HTR-8/SVneo (cell line): ENCODE data around the gene AGAP3.
A peak's percentile ranks its signal among the peaks of the same experiment; 100 is the strongest.
"Not testable (repeated sequence)": the region's sequence is repeated elsewhere in the genome, so short reads cannot be mapped to it uniquely, and the experiment has no call there.

Source experiments
- DNase-seq: peaks from one replicate; pipeline ENCODE4 v3.0.0; 2011; ENCODE audit warnings: low spot score, mixed read lengths; ENCODE audit not compliant: insufficient read length
- FAIRE-seq: peaks from 2 replicates; lab custom pipeline; 2011; peaks lifted over from hg19 to GRCh38; lab: Jason Lieb, UNC

The AGAP3 gene

DNA sequence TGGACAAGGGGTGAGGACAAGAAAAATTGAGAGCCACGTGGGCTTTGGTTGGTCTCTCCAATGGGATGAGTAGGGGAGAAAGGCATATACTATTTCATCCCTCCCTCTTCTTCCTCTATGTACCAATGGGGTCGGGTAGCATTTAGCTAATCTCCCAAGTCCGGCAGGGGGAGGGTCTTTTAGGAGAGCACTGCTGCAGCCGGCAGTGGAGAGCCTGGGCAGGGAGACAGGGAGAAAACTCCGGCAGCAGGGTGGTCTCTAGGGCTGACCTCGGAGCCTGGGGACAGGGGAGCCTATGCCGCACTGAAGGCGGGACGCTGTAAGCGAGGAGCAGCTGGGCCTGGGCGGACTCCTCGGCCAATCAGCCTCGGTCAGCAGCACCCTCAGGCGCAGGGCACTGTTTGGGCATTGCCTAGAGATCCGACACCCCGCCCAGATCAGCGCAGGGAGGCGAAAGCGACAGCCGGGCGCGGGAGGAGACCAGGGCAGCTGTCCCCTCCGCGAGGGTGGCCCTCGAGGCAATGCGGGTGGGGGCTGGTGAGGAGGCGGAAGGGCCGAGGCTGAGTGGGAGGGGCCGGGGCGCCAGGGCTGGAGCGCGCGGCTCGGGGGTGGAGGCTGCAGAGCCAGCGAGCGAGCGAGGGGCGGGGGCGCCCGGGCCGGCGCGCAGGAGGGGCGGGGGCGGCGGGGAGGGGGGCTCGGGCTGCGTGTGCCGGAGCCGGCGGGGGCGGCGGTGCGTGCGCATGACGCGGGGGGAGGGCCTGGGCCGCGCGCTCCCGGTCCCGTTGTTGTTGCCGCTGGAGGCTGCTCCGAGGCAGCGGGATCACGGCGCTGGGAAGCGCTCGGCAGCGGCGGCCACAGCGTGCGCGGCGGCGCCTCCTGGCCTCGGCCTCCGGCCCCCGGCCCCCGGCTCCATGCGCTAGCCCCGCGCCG is at the start of gene AGAP3:
Gene AGAP3 (plus strand): TSS at position 785 of the 930 bp plus-strand sequence. CDS start 267 bp downstream, outside the sequence.
- FAIRE-seq: no peak
- peak; percentile 77 for DNase-seq

DNA sequence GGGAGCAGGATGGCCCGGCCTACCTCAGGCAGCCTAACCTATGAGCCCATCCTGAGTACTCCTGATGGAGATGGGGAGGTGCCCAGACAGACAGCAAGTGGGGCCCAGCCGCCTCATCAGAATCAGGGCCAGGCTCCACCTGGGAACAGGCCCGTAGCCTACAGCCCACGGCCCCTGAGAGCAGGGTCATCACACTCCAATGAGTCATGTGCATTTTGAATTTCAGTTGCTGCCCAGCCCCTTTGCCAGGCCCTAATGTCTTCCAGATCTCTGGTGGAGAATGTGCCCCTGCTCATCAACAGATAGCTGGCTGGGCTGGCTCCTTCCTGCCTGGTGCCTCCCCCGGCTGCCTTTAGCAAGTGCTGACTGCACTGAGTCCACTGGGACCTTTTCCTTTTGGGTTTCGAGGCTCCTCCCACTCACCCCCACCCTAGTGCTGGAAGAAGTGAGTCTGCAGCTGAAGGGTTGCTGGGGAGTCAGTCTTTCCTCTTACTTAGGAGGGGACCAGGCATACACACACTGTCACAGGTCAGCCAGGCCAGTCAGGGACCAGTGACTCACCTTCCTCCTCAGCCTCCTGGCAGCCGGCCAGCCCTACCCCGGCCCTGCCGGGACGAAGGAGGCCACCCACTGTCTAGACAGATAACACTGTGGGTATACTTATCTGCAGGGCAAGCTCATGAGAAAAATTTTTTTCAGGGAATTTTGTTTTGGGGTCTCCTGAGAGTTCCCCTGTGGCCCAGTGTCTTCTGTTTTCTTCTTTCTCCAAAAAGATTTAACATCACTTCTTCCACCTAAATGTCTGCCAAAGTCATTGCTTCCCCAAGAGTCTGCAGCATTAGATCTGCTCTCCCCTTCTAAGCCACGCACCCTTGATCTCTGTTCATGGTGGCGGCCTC is 47.1 kb upstream of the AGAP3 start:
- FAIRE-seq: peak; percentile 95
- DNase-seq: peak; percentile 81

DNA sequence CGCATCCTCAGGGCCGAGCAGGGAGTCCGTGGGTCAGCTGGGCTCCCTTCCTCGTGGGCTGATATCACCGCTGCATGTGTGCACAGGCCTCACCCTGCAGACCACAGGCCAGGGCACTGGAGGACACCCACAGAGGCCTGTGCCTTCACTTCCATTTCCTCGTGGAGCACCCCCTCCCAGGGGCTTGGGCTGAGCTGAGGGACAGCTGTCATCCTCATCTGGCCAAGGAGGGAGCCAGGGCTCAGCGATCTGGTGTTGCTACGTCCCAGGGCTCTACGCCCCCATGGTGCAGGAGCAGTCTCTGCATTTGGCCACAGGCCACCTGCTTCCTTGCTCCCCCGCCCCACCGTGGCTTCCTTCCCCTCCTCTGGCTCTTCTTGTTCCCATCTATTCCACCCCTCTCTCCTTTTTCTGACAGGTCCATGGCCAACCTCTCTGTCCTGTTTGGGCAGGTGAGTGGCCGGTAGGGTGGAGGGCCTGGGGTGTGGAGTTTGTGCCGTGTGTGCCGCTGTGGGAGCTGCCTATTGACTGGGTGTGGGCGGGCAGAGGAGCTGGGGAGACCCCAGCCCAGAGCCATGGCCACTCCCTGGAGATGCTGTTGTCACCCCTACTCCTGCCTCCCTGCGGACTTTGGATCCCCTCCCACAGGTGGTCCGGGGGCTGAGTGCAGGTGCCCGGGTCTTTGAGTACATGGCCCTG is 46.3 kb upstream of the AGAP3 start:
- FAIRE-seq (no peak), DNase-seq (no peak)

DNA sequence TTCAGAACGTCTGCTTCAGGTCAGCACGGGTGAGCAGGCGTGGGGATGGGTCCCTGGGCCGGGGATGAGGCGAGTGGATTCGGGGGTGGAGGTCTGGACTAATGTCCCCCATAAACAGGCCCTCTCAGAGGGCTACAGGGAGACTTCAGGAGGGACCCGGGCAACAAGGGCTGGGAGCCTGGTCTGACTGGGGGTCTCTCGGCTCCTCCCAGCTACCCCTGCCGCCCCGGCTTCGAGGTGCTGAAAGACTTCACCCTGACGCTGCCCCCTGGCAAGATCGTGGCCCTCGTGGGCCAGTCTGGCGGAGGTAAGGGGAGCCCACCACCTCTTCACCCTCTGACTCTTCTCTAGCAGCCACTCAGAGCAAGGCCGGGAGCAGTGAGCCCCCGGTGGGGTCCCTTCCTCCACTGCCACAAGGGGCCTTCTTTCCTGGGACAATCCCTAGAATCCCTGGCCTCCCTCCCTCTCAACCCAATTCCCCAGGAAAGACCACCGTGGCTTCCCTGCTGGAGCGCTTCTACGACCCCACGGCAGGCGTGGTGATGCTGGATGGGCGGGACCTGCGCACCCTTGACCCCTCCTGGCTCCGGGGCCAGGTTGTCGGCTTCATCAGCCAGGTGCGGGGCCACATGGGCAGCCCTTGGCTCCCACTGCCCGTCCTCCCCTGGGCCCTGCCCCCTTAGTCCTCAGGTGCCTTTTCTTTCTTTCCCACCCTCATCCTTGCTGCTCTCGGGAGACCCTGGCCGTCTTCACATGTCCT is 45.5 kb upstream of the AGAP3 start:
- DNase-seq (no peak), FAIRE-seq (no peak)

DNA sequence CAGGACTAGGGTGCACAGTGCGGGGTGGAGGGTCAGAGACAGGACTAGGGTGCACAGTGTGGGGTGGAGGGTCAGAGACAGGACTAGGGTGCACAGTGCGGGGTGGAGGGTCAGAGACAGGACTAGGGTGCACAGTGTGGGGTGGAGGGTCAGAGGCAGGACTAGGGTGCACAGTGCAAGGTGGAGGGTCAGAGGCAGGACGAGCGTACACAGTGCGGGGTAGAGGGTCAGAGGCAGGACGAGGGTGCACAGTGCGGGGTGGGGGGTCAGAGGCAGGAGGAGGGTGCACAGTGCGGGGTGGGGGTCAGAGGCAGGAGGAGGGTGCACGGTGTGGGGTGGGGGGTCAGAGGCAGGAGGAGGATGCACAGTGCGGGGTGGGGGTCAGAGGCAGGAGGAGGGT is 42.8 kb upstream of the AGAP3 start:
- FAIRE-seq, DNase-seq: not testable (repeated sequence)

DNA sequence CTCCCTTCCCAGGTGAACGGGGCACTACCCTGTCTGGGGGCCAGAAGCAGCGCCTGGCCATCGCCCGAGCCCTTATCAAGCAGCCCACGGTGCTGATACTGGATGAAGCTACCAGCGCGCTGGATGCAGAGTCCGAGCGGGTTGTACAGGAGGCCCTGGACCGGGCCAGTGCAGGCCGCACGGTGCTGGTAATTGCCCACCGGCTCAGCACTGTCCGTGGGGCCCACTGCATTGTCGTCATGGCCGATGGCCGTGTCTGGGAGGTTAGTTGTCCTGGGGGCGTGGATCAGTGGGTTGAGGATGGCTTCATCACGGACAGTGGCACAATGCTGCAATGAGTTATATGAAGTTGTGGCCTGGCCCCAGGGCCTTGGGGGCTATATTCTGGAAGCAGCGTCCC is 42.3 kb upstream of the AGAP3 start:
- DNase-seq: no peak
- FAIRE-seq: no peak

DNA sequence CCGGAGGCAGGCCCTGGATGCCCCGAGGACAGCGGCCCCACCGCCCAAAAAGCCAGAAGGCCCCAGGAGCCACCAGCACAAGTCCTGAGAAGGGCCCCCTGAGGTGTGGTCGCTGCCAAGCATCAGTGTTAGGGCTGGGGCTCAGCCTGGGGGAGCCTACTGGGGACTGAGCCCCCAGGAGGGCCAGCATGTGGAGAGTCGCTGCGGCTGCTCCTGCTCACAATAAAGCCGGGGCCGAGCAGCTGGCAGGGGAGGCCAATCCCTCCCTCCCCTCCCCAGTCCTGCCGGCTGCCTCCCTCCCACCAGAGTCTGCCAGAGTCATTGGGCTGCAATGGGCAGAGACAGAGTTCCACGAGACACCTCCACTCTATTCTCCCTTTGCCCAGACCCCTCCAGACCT is 41.0 kb upstream of the AGAP3 start:
- no peak for DNase-seq
- FAIRE-seq: no peak

DNA sequence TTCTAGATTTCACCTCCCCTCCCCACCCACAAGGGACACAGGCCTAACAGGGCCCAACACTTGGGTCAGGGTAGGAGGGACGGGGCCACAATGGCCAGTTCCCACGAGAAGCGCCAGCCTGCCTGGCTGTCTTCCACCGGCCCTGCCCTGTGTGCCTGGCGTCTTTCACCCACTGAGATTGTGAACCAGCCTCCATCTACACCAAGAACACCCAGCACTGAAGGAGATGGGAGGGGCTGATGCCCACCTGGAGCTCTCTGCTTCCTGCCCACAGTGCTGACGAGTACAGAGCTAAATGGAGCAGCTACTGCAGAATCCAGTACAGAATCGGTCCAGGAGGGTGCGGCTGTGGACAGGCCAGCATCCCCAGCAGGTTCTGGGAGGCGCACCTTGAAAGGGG is 40.3 kb upstream of the AGAP3 start:
- FAIRE-seq: no peak
- no peak for DNase-seq

DNA sequence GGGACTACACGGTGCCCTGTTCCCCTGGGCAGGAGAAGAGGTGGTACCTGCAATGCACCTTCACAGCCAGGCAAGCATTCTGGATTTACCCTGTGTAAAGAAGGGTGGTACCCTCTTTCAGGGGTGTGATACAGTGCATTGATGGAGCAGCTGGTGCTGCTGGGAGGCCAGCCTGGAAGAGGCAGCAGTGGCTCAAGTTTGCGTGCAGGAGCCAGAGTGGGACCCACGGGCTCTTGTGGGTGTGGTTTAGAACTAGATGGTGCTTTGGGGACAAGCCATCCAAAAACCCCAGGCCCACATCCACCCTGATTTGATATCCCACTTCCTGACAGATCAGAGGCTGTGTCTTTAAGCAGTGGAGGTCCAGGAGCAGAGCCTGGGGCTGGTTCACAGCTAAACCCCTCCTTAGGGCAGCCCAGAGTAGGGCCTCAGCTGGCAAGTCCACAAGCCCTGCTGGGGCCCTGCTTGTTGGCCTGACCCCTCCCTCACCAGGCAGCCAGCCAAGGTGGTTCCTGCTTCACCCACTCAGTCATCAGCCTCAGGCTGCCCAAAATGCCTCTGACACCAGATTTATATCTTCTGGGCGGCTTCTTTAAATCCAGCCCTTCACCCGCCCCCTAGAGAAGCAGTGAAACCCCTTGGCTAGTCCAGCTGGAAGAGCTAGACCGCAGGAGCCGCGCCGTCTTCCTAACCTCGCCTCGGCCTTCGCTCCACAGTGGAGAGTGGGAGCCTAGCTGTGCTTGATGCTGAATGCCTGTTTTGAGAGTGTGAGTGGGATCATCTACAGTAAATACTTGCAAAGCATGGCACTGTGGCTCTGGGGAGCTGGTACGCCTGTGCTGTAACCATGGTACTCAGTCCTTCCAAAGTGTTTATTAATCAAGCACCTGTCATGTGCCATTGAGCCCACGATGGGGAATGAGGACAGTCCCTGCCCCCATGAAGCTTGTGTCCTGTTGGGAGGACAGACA is 39.4 kb upstream of the AGAP3 start:
- peak; percentile 58 for DNase-seq
- no peak for FAIRE-seq

DNA sequence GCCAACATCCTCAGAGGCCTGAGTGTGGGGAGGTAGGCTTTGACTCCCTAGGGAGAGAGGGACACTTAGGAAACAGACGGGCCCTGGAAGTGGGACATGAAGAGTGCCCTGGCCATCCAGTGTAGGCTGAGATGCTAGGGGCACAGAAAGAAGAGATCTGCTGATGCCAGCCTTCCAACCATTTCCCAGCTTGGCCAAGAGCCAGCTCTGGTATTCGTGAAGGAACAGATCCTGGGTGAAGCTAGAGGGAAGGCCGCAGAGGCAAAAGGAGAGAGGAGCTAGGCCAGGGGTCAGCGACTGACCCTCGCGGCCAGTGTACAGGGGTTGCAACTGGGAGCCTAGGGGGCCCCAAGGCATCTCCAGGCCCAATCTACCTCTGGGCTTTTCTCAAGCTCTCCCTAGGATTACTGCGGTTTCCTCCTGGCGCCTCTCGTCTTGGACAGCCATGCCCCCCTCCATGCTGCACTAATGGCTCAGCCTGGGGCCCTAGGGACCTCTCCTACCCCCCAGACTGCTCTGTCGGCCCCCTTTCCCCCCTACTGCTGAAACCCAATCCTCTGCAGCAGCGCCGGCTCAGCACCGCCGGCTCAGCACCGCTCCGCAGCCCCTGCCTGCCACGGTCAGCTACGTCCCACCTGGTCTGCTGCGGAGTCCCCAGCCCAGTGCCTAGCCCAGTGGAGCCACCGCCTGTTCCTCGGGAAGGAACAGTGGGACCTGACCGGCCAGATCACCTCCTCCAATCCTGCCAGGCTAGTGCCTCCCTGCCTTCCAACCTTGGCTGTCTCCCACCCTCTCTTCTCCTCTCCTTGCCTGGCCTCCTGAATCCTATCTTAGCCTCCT is 38.1 kb upstream of the AGAP3 start, which contains the start of gene ASIC3:
Gene ASIC3 (plus strand): TSS at position 556 of the 840 bp plus-strand sequence. CDS start 355 bp downstream, outside the sequence.
- FAIRE-seq (no peak), DNase-seq (no peak)

DNA sequence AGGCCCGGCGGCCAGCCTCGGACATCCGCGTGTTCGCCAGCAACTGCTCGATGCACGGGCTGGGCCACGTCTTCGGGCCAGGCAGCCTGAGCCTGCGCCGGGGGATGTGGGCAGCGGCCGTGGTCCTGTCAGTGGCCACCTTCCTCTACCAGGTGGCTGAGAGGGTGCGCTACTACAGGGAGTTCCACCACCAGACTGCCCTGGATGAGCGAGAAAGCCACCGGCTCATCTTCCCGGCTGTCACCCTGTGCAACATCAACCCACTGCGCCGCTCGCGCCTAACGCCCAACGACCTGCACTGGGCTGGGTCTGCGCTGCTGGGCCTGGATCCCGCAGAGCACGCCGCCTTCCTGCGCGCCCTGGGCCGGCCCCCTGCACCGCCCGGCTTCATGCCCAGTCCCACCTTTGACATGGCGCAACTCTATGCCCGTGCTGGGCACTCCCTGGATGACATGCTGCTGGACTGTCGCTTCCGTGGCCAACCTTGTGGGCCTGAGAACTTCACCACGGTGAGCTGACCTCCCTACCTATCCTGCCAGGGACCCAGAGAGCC is 37.3 kb upstream of the AGAP3 start:
- FAIRE-seq (no peak), DNase-seq (no peak)

DNA sequence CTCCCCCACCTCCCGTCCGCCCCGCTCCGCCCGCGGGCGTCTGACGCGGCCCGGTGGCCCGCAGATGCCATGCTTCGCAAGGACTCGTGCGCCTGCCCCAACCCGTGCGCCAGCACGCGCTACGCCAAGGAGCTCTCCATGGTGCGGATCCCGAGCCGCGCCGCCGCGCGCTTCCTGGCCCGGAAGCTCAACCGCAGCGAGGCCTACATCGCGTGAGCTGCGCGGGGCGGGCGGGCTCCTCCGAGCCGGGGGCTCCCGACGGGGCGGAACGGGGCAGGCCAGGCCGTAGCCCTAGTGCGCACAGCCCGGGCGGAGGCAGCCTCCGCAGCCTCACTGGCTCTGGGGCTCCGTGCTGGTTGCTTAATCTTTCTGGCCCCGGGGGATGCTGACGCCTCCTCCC is 35.2 kb upstream of the AGAP3 start:
- DNase-seq (no peak), FAIRE-seq (no peak)

DNA sequence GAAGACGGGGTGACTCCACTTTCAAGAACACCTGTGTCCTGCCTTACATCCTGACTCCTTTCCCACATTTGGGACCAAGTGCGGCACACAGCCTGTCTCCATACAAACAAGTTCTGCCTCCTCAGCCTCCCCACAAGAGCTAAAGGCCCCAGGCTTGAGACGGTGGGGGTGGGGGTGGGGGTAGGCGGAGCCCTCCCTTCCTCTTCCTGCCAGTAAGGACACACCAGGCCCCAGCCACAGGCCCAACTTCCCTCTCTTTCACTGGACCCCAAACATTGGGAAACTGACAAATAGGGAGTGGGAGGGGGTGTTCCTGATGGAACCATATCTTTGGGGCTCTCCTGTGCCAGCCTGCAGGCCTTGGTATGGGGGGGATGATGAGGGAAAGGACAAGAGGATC is 33.2 kb upstream of the AGAP3 start:
- DNase-seq (no peak), FAIRE-seq (no peak)

DNA sequence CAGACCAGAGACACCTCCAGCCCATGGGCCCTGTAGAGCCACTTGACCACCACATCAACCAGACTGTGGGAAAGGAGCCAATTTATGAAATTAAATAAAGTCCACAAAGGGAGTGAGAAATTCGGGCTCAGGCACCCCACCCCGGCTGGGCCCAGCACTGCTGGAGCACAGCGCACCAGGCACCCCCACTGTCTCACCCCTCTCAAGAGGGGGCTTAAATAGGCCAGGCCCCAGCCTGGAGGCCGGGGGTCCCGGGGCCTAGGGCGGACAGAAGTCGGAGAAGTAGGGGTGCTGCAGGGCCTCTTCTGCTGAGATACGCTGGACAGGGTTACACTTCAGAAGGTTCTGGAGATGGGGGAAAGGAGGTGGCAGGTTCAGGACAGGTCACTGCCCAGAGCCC is 32.5 kb upstream of the AGAP3 start:
- DNase-seq (no peak), FAIRE-seq (no peak)

DNA sequence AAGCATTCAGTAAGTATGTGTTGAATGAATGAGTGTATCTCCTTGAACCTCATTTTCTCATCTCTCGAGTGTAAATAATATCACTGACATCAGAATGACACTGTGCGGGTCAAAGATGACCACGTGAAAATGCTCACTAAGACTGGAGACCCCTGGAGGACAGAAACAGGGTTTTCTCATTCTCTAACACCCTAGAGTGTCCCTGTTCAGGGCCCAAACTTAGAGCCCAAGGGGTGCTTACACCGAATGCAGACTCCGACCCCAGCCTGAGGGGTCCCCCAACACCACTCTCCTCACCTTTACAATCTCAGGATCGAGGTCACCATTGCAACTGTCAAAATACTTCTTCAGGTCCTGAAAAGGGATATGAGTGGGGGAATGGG is 30.0 kb upstream of the AGAP3 start:
- FAIRE-seq: no peak
- no peak for DNase-seq

DNA sequence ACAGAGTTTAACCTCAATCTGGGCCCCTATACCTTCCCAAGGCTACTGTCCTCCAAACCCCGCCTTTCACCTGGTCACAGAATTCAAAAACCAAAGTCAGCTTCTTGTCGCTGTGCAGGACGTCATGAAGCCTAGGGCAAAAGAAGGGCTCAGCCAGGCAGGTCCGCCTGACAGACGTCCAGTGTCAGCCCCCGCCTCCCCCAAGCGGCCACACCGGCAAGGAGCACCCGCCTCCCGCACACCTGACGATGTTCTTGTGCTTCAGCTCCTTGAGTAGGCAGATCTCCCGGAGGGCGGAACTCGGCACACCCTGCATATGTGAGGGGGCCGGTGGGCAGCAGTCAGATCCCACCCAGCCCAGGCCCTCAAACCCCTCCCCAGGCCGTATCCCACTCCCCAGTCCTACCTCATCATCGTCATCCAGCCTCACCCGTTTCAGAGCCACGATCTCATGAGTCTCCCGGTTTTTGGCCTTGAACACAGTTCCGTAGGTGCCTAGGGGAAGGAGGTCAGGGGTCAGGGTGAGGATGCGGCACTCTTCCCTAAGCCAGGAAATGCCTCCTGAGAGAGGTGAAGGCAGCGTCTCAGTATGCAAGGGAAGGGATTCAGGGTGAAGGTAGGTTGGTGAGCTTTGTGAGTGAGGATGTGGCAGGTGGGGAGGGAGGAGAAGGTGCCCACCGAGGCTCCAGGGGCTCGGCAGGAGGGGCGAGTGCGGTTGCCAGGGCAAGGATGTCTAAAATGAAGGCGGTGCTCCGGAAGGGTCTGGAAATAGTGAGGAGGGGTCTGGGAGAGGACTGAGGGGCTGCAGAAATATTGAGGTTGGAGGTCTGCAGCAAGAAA is 29.4 kb upstream of the AGAP3 start:
- no peak for FAIRE-seq
- DNase-seq: no peak
